ENCODE results near the gene PICALM. TPM values are rescaled to one million over a fixed set of nuclear protein-coding genes. Genes with fewer than 3 reads are reported as not detected.
"Not testable (repeated sequence)": the region's sequence is repeated elsewhere in the genome, so short reads cannot be mapped to it uniquely, and the experiment has no call there.

Gene PICALM
- total RNA-seq, 3 donors from 2014 or later (not counting 1 experiment from before 2014, with no cell fraction given) = 262 to 291 (median 285) TPM

DNA sequence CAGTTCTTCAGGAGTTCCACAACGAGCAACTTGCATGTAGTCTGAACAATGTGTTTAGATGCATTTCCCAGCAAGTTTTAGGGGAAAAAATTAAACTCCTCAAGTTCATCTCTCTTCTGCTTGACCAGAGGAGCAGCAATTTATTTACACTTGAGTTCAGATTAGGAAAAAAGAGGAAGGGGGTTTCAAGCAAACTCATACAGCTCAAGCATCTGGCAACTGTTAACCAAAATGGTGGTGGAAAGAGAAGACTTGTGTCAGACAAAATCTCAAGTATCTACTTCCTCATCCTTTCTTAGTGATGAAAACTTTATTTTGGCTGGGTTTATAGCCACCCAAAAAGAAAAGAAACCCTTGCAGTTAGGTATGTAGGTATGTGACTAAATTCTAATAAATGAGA is 29.1 kb upstream of the PICALM start:
- no peak overlapping the region for H3K4me3 Mint-ChIP-seq
- DNase-seq (no peak), ATAC-seq (no peak)
- Histone ChIP-seq H3K4me1 (ENCODE audit: control insufficient read depth, insufficient read depth, low read length) (no peaks in the 10 kb centered on the region), H3K4me3 (ENCODE audit: low read length) (no peak overlapping the region), H3K36me3 (ENCODE audit: control insufficient read depth, insufficient read depth, low read length) (no peaks in the 10 kb centered on the region), H3K27ac (ENCODE audit: low read length) (no peak overlapping the region), H3K27me3 (ENCODE audit: control insufficient read depth, insufficient read depth, low read length) (no peaks in the 10 kb centered on the region), H3K9me3 (ENCODE audit: control insufficient read depth, insufficient read depth, low read length) (no peaks in the 10 kb centered on the region)
- TF ChIP-seq, protein P1, sequence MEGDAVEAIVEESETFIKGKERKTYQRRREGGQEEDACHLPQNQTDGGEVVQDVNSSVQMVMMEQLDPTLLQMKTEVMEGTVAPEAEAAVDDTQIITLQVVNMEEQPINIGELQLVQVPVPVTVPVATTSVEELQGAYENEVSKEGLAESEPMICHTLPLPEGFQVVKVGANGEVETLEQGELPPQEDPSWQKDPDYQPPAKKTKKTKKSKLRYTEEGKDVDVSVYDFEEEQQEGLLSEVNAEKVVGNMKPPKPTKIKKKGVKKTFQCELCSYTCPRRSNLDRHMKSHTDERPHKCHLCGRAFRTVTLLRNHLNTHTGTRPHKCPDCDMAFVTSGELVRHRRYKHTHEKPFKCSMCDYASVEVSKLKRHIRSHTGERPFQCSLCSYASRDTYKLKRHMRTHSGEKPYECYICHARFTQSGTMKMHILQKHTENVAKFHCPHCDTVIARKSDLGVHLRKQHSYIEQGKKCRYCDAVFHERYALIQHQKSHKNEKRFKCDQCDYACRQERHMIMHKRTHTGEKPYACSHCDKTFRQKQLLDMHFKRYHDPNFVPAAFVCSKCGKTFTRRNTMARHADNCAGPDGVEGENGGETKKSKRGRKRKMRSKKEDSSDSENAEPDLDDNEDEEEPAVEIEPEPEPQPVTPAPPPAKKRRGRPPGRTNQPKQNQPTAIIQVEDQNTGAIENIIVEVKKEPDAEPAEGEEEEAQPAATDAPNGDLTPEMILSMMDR (IDR thresholded peaks at IDR 0.05) = no peak
- intact Hi-C loops (cut with micrococcal nuclease) = no loop called here
- H3K27me3 Mint-ChIP-seq (ENCODE audit: low read depth in 2 of 2) = no peaks in the 10 kb centered on the region
- H3K27ac Mint-ChIP-seq = no peak overlapping the region
- H3K36me3 Mint-ChIP-seq = no peaks in the 10 kb centered on the region
- H3K9me3 Mint-ChIP-seq = no peaks in the 10 kb centered on the region
- WGBS (ENCODE audit: insufficient coverage) = 80% methylated on average over 1 of the region's 1 CpG
- H3K4me1 Mint-ChIP-seq = peaks cover 0 to 4% of the 10 kb centered on the region in 2 donors

- H3K27me3 Mint-ChIP-seq (ENCODE audit: low read depth in 2 of 2) = peaks cover 0 to 5% of the 10 kb centered on the region in 2 donors
- no peaks in the 10 kb centered on the region for H3K36me3 Mint-ChIP-seq
- no peak for DNase-seq
- Histone ChIP-seq H3K9me3 (ENCODE audit: control insufficient read depth, insufficient read depth, low read length) (no peaks in the 10 kb centered on the region), H3K4me3 (ENCODE audit: low read length) (no peak overlapping the region), H3K4me1 (ENCODE audit: control insufficient read depth, insufficient read depth, low read length) (no peaks in the 10 kb centered on the region), H3K27me3 (ENCODE audit: control insufficient read depth, insufficient read depth, low read length) (no peaks in the 10 kb centered on the region), H3K27ac (ENCODE audit: low read length) (no peak overlapping the region), H3K36me3 (ENCODE audit: control insufficient read depth, insufficient read depth, low read length) (no peaks in the 10 kb centered on the region)
- no peak overlapping the region for H3K4me3 Mint-ChIP-seq
- TF ChIP-seq, protein P1 (IDR thresholded peaks at IDR 0.05) = no peak
- no peak for ATAC-seq
- no peaks in the 10 kb centered on the region for H3K9me3 Mint-ChIP-seq
- 93% methylated on average over 2 of the region's 2 CpGs for WGBS (ENCODE audit: insufficient coverage)
- H3K27ac Mint-ChIP-seq = no peak overlapping the region
- no peaks in the 10 kb centered on the region for H3K4me1 Mint-ChIP-seq
- intact Hi-C loops (cut with micrococcal nuclease) = no loop called here
These were observed 22.7 kb upstream of the PICALM start for GRCh38 chr11:86091566-86091965.

DNA sequence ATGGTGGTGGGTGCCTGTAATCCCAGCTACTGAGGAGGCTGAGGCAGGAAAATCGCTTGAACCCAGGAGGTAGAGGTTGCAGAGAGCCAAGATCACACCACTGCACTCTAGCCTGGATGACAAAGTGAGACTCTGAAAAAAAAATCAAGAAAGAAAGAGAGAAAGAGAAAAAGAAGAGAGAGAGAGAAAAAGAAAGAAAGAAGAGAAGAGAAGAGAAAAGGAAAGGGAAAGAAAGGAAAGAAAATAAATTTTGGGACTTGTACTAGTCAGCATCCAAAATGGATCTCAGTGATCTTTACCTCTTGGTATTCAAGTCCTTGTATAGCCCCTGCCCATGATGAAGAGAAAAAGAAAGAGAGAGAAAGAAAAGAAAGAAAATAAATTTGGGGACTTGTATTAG is 22.2 kb upstream of the PICALM start:
- Histone ChIP-seq H3K36me3 (ENCODE audit: control insufficient read depth, insufficient read depth, low read length) (no peaks in the 10 kb centered on the region), H3K27ac (ENCODE audit: low read length) (no peak overlapping the region), H3K27me3 (ENCODE audit: control insufficient read depth, insufficient read depth, low read length) (no peaks in the 10 kb centered on the region), H3K4me1 (ENCODE audit: control insufficient read depth, insufficient read depth, low read length) (no peaks in the 10 kb centered on the region), H3K9me3 (ENCODE audit: control insufficient read depth, insufficient read depth, low read length) (no peaks in the 10 kb centered on the region), H3K4me3 (ENCODE audit: low read length) (no peak overlapping the region)
- H3K36me3 Mint-ChIP-seq = no peaks in the 10 kb centered on the region
- H3K4me3 Mint-ChIP-seq = no peak overlapping the region
- no peak for DNase-seq
- H3K9me3 Mint-ChIP-seq = no peaks in the 10 kb centered on the region
- TF ChIP-seq, protein P1 (IDR thresholded peaks at IDR 0.05) = no peak
- H3K4me1 Mint-ChIP-seq = no peaks in the 10 kb centered on the region
- H3K27ac Mint-ChIP-seq = no peak overlapping the region
- peaks cover 0 to 9% of the 10 kb centered on the region in 2 donors for H3K27me3 Mint-ChIP-seq (ENCODE audit: low read depth in 2 of 2)
- no peak for ATAC-seq
- intact Hi-C loops (cut with micrococcal nuclease) = no loop called here
- WGBS (ENCODE audit: insufficient coverage) = 87% methylated on average over 1 of the region's 1 CpG

- TF ChIP-seq, protein P1 (IDR thresholded peaks at IDR 0.05) = no peak
- H3K36me3 Mint-ChIP-seq = no peaks in the 10 kb centered on the region
- no peak overlapping the region for H3K27ac ChIP-seq (ENCODE audit: low read length)
- no peak for ATAC-seq
- no peak for DNase-seq
- no peaks in the 10 kb centered on the region for H3K36me3 ChIP-seq (ENCODE audit: control insufficient read depth, insufficient read depth, low read length)
- no peaks in the 10 kb centered on the region for H3K4me1 Mint-ChIP-seq
- H3K4me1 ChIP-seq (ENCODE audit: control insufficient read depth, insufficient read depth, low read length) = no peaks in the 10 kb centered on the region
- no peaks in the 10 kb centered on the region for H3K9me3 Mint-ChIP-seq
- H3K4me3 Mint-ChIP-seq = no peak overlapping the region
- H3K27ac Mint-ChIP-seq = no peak overlapping the region
- 100% methylated on average over 1 of the region's 1 CpG for WGBS (ENCODE audit: insufficient coverage)
- peaks cover 0 to 9% of the 10 kb centered on the region in 2 donors for H3K27me3 Mint-ChIP-seq (ENCODE audit: low read depth in 2 of 2)
- H3K27me3 ChIP-seq (ENCODE audit: control insufficient read depth, insufficient read depth, low read length) = no peaks in the 10 kb centered on the region
- intact Hi-C loops (cut with micrococcal nuclease) = no loop called here
- no peaks in the 10 kb centered on the region for H3K9me3 ChIP-seq (ENCODE audit: control insufficient read depth, insufficient read depth, low read length)
- no peak overlapping the region for H3K4me3 ChIP-seq (ENCODE audit: low read length)
These were observed 20.8 kb upstream of the PICALM start for GRCh38 chr11:86089659-86090058.

DNA sequence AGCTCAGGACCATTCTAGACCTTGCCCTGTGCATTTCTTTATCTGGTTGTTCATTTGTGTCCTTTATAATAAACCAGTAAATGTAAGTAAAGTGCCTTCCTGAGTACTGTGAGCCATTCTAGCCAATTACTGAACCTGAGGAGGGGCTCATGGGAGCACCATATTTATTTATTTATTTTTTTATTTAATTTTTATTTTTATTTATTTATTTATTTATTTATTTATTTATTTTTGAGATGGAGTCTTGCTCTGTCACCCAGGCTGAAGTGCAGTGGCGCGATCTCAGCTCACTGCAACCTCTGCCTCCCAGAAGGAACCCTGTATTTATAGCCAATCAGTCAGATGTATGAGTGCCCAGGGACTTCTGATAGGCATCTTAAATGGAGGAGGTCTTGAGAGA is 18.8 kb upstream of the PICALM start:
- 100% methylated on average over 2 of the region's 2 CpGs for WGBS (ENCODE audit: insufficient coverage)
- H3K36me3 Mint-ChIP-seq; H3K27ac ChIP-seq (ENCODE audit: low read length); H3K9me3 ChIP-seq (ENCODE audit: control insufficient read depth, insufficient read depth, low read length); intact Hi-C loops (cut with micrococcal nuclease); H3K27me3 ChIP-seq (ENCODE audit: control insufficient read depth, insufficient read depth, low read length); ATAC-seq; H3K4me3 ChIP-seq (ENCODE audit: low read length); DNase-seq; H3K4me1 ChIP-seq (ENCODE audit: control insufficient read depth, insufficient read depth, low read length); H3K27me3 Mint-ChIP-seq (ENCODE audit: low read depth in 2 of 2); H3K36me3 ChIP-seq (ENCODE audit: control insufficient read depth, insufficient read depth, low read length); H3K9me3 Mint-ChIP-seq; H3K27ac Mint-ChIP-seq; H3K4me3 Mint-ChIP-seq; H3K4me1 Mint-ChIP-seq: not testable (repeated sequence)
